H7 (cell line): ENCODE measurements around the gene TRIM52. TPM values are rescaled to one million over a fixed set of nuclear protein-coding genes. Genes with fewer than 3 reads are reported as not detected.

Source experiments
- DNase-seq: peaks from one replicate; pipeline ENCODE4 v3.0.0; 2012
- H3K27me3 ChIP-seq: 2 replicates; pipeline ENCODE4 v1.6.0; 2011; ENCODE audit warnings: mild to moderate bottlenecking, low read length; ENCODE audit not compliant: control insufficient read depth, insufficient read depth
- H3K36me3 ChIP-seq: replicated peaks from 2 replicates; pipeline ENCODE4 v1.5.1; 2011; ENCODE audit warnings: low read length; ENCODE audit not compliant: control insufficient read depth, insufficient read depth
- H3K4me3 ChIP-seq: 2 replicates; pipeline ENCODE4 v1.5.1; 2011; ENCODE audit warnings: low read depth, mild to moderate bottlenecking, control low read depth, low read length, moderate library complexity; ENCODE audit not compliant: insufficient read depth
- total RNA-seq: library from RNA; depleted of rRNA; stranded (reverse); fragments of >200 nt; shearing (Covaris generic); gene quantifications from 2 replicates; pipeline ENCODE4 v1.2.3, GENCODE V29; 2014

TRIM52 gene
- total RNA-seq, 1 experiment from 2014 or later = 1.9 TPM

DNA sequence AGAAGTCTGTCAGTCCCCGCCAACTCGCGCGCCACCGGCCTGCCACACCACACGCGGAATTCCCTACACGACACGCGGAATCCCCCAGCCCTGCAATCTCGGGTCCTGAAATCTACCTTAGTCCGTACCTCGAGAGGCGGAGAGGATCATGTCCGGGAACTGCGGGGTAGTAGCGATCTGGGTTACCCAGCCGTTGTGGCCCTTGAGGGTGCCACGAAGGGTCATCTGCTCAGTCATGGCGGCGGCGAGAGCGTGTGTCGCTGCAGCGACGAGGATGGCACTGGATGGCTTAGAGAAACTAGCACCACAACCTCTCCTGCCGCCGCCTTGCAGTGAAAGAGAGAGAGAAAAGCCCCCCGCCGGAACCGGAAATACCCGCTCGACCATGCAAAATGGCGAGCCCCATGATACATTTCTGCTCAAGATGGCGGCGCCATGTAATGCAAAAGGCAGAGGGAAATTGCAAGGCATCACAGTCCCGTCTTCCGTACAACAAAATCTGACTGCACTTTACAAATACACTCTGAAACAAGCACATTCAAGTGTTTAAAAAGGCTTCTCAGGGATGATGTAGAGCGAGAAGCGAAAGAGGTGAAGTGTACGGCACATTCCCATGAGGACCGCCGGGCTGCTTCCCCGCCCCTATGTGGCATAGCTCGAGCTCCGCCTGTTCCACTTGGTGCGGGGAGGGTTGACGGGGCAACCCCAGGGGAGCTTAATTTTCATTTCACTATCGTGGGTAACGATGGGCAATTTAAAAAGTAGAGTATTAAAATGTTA, 17.2 kb downstream of the TRIM52 start, which contains the start of gene RACK1:
RACK1 (minus strand) TSS at position 343 of the 780 bp plus-strand sequence; CDS start at position 237, 106 bp downstream.
- H3K27me3 ChIP-seq = no peaks in the 10 kb centered on the region
- peaks cover 37% of the 10 kb centered on the region for H3K36me3 ChIP-seq
- H3K4me3 ChIP-seq = peak within 1 kb of the TSS; percentile 79
- peak; percentile 90 for DNase-seq

DNA sequence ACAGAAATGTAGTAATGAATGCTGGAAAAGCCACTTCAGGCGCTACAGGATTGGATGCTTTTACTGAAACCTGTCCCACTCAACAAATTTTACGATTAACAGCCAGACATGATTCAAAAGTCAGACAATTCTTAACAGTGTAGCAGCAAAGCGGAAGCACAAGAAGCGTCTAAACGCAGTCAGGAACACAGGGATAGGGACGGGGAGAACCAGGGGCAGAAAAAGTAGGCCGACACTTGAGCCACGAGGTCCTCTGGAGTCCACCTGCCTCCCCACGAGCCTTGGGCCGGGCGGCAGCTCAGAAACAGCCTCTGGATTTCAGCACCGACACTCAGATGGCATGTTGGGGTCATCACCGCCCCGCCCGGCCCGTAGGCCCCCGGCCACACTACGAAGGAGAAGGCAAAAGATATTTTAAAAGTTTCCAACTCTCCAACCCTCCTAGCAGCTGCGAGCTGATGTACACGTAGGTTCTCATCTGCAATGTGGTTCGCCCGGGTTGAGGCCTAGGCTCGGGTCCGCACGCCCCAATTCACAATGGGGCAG, 17.9 kb downstream of the TRIM52 start:
- peaks cover 43% of the 10 kb centered on the region for H3K36me3 ChIP-seq
- H3K27me3 ChIP-seq = no peaks in the 10 kb centered on the region
- no peak for DNase-seq
- peak overlapping the region; percentile 79 for H3K4me3 ChIP-seq

DNA sequence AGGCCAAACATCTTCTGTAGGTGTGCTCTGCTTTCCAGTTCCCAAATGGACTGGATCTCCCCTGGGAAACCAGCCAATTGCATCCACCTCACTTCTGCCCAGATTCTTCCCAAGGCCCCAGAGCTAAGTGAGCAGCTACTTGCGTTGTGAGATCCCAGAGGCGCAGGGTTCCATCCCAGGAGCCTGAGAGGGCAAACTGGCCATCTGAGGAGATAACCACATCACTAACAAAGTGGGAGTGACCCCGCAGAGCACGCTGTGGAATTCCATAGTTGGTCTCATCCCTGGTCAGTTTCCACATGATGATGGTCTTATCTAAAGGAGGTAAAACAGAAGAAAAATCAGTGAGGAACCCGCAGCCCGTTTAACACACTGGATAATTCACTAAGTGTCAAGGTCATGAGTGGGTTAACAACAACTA, 18.9 kb downstream of the TRIM52 start:
- Histone ChIP-seq H3K36me3 (peaks cover 54% of the 10 kb centered on the region), H3K27me3 (no peaks in the 10 kb centered on the region), H3K4me3 (peak overlapping the region; percentile 79)
- no peak for DNase-seq

DNA sequence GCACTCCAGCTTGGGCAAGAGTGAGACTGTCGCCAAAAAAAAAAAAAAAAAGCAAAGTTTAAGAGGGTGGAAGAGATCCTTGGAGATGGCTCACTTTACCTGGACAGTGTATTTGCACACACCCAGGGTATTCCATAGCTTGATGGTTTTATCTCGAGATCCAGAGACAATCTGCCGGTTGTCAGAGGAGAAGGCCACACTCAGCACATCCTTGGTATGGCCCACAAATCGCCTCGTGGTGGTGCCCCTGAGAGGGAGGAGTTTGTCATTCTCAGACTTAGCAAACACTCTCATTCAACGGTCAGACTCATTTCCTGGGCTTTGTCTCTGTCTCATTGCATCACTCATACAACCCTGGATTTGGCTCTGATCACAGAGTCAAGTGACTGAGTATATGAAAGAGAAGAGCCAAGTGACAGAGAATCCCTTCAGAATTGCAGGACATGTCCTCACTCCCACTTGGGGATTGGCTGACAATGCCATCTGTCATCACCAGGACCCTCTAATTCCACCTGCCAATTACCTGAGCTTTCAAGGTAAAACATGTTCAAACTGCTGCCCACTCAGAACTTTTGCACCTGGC, 19.5 kb downstream of the TRIM52 start:
- H3K27me3 ChIP-seq = no peaks in the 10 kb centered on the region
- no peak overlapping the region for H3K4me3 ChIP-seq
- peaks cover 59% of the 10 kb centered on the region for H3K36me3 ChIP-seq
- no peak for DNase-seq

DNA sequence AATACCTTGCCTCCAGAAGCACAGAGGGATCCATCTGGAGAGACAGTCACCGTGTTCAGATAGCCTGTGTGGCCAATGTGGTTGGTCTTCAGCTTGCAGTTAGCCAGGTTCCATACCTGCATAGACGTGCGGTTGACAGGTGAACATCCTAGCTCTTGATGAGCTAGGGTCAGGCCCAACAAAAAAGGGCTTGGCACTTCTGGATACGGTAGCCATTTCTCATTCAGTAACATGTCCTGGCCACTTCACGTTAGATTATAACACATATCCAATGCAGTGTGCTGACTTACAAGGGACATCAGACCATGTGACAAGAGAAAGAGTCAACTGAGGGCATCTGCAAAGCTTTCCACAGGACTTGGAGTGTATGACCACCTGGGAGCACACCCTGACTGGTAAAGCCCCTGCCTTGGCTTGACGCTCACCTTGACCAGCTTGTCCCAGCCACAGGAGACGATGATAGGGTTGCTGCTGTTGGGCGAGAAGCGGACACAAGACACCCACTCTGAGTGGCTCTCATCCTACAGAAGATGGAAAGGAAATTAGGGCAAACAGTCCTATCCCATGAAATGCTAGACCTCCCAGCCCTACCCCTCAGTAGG, 21.8 kb downstream of the TRIM52 start:
- no peak for DNase-seq
- H3K4me3 ChIP-seq = no peak overlapping the region
- peaks cover 68% of the 10 kb centered on the region for H3K36me3 ChIP-seq

DNA sequence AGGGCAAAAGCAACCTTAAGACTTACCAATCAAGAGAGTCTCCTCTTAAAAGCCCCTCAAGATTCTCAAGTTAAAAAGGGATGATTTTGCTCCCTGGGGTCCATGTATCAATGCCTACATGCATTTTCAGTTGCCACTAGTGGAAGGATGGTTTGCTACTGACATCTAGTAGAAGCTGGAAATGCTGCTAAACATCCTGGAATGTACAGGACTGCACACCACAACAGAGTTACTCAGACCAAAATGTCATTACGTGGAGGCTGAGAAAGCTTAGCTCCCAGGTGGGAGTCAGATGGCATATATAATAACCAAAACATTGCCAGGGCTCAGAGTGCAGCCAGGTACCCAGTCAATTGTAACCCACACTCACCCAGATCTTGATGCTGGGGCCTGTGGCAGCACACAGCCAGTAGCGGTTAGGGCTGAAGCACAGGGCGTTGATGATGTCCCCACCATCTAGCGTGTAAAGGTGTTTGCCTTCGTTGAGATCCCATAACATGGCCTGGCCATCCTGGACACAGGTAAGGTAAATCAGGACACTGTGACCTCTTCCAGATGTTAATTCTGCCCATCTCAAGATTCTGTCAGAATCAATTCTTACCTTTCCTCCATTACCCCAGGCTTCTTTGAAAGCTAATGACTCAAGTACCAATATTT, 23.1 kb downstream of the TRIM52 start:
- no peak for DNase-seq
- no peaks in the 10 kb centered on the region for H3K27me3 ChIP-seq
- no peak overlapping the region for H3K4me3 ChIP-seq
- peaks cover 69% of the 10 kb centered on the region for H3K36me3 ChIP-seq

More for the DNA sequence above, 21.8 kb downstream of the TRIM52 start:
- H3K27me3 ChIP-seq = no peaks in the 10 kb centered on the region

DNA sequence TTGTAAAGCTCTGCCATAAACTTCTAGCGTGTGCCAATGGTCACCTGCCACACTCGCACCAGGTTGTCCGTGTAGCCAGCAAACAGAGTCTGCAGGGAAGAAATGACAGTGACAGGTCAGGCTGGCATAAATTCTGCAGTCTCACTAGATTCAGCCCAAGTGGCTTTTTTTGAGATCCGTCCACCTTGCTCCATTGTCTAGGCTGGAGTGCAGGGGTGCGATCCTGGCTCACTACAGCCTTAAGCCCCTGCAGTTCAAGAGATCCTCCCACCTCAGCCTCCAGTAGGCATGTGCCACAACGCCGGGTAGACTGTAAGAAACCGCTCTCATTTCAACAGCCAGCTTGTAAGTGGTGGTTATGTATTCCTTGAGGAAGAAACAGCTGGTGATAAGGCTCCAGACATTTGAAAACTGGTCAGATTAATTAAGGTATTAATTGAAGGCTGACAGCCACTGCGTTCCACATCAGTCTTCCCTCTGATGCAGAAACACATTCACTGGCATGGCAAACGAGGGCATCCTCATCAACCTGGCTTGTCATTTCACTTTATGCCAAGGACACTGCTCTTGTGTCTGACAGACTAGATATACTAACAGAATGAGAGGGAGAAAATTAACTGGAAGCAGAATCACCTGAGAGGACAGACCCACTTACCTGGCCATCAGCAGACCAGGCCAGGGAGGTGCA, 23.8 kb downstream of the TRIM52 start:
- Histone ChIP-seq H3K36me3 (peaks cover 65% of the 10 kb centered on the region), H3K27me3 (no peaks in the 10 kb centered on the region), H3K4me3 (no peak overlapping the region)
- no peak for DNase-seq

DNA sequence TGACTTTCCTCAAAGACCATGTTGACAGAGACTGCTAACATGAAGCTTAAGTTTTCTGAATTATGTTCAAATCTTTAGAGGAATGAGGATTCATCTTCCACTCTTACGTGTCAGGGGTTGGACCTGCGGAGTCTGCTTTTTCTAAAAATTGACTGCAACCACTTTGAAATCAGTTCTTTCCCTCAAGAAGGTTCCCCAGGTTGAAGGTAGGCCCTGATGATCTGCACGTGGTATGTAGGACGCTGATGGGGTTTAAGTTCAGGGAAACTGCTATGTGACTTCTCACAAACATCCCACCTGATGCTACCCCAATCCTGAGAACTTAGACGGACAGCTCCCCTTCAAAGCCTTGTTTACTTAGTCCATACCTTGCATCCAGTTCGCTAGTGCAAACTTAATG, 24.5 kb downstream of the TRIM52 start:
- no peaks in the 10 kb centered on the region for H3K27me3 ChIP-seq
- no peak overlapping the region for H3K4me3 ChIP-seq
- no peak for DNase-seq
- peaks cover 59% of the 10 kb centered on the region for H3K36me3 ChIP-seq

DNA sequence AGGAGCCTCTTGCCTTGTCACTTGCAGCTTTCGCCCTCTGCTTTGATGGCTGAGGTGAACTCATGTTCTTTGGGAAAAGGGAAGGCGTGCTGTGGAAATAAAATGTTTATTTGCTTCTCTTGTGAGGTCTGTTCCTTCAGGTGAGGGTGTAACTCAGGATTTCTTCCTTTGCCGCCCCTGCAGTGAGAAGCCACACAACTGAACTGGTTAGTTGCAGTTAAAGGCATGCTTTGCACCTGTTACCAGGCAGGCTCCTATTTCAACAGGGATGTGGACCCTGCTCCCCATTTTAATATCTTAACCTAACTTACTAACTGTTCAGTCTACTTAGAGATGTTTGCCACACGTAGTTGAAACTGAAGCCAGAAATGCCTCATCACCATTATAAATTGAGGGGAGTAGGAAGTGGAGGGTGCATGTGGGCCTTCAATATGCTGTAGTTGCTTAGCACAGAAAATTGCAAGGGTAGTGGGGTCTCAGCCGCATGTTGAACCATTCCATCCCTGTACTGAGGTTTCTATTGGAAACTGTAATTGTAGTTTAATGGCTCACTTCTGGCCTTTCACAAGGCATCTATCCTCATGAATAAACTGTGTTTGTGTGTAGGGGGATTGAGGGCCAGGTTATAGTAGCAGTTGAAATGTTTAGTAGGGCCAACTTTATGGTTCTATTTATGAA, 25.1 kb downstream of the TRIM52 start:
- H3K27me3 ChIP-seq = no peaks in the 10 kb centered on the region
- no peak for DNase-seq
- no peak overlapping the region for H3K4me3 ChIP-seq
- H3K36me3 ChIP-seq = peaks cover 52% of the 10 kb centered on the region

DNA sequence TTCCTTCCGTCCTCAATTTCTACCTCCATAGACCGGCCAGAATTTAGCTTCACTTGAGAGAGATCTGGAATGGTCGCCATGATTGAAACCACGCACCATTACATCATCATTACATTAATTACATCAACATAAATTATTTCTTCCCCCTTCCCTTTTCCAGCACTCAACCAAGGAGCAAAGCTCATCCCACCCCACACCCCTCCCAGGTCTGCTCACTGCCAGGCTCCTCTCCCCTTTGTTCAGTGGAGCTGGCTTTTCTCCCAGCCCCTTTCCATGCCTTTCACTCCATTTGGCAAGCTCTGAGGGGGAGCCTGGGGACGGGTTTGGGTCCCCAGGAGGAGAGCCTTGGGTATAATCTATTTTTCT, 25.6 kb downstream of the TRIM52 start:
- no peak overlapping the region for H3K4me3 ChIP-seq
- no peaks in the 10 kb centered on the region for H3K27me3 ChIP-seq
- DNase-seq = peak; percentile 62
- peaks cover 52% of the 10 kb centered on the region for H3K36me3 ChIP-seq

DNA sequence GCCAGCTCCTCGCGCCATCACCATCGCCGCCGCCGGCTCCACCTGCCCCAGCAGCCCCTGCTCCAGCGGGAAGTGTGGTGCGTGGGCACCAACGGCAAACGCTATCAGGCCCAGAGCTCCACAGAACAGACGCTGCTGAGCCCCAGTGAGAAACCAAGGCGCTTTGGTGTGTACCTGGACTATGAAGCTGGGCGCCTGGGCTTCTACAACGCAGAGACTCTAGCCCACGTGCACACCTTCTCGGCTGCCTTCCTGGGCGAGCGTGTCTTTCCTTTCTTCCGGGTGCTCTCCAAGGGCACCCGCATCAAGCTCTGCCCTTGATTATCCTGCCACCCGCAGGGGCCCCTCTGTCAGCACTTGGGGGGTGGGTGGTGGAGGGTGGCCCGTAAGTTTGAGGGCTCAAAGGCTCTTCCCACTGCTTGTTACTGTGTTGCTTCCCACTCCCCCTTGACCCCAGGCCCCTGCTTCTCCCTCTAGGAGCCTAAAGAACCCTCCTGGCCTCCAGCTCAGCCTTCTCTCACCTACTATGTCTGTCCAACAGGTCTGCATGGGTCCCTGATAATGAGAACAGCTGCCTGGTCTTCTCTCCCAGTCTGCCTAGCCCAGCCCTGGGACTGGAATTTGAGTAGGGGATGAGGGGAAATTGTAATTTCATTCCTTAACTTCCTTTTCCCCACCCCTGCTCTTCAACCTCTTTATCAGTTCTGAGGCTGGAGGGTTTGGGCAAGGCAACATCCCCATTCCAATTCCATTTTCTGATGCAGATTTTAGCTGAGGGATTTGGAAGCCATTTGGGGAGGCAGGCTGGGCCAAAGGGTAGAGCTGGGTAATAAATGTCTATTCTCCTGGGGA, 26.3 kb downstream of the TRIM52 start:
- DNase-seq = no peak
- H3K4me3 ChIP-seq = no peak overlapping the region
- peaks cover 50% of the 10 kb centered on the region for H3K36me3 ChIP-seq
- no peaks in the 10 kb centered on the region for H3K27me3 ChIP-seq

DNA sequence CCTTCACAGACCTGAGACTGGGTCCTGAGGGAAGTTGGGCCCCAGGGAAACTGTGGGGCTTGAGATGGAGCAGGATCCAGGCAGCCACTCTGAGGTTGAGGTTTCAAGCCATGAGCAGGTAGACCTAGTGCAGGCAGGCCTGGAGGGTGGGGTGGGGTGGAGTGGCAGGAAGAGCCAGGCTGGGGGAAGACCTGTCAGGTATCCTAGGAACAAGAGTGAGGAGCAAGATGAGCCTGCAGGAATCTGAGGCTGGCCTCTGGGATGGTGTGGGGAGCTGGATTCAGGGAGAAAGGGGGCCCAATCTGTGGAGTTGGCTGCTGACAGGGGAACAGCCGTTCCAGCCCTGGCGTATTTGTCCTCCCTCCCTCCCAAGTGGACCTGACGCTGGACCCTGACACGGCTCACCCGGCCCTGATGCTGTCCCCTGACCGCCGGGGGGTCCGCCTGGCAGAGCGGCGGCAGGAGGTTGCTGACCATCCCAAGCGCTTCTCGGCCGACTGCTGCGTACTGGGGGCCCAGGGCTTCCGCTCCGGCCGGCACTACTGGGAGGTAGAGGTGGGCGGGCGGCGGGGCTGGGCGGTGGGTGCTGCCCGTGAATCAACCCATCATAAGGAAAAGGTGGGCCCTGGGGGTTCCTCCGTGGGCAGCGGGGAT, 27.0 kb downstream of the TRIM52 start:
- H3K27me3 ChIP-seq = no peaks in the 10 kb centered on the region
- no peak overlapping the region for H3K4me3 ChIP-seq
- peaks cover 45% of the 10 kb centered on the region for H3K36me3 ChIP-seq
- DNase-seq = peak; percentile 72
